Sigmoid colon (tissue), 7 donors: Measurements from ENCODE around the gene DYSF. TPM values are rescaled to one million over a fixed set of nuclear protein-coding genes. Genes with fewer than 3 reads are reported as not detected.

Experiments used
- DNase-seq: peaks from one replicate; pipeline ENCODE4 v3.0.0-alpha.2; 2019
- H3K27ac ChIP-seq, 4 donors: fragments of 200-600 bp; sonication (generic); one replicate each; pipeline ENCODE4 v1.5.1; 2016 to 2019; ENCODE audit warnings: mild to moderate bottlenecking in 1 of 4
- H3K27me3 ChIP-seq, 3 donors: fragments of 200-600 bp; sonication (generic); one replicate each; pipeline ENCODE4 v1.5.1; 2019; ENCODE audit warnings: mild to moderate bottlenecking in 1 of 3
- H3K36me3 ChIP-seq, 4 donors: fragments of 200-600 bp; sonication (generic); one replicate each; pipeline ENCODE4 v1.5.1; 2016 to 2019
- H3K4me1 ChIP-seq, 4 donors: fragments of 200-600 bp; sonication (generic); one replicate each; pipeline ENCODE4 v1.5.1; 2017 to 2019
- H3K4me3 ChIP-seq, 4 donors: fragments of 200-600 bp; sonication (generic); one replicate each; pipeline ENCODE4 v1.5.1; 2017 to 2019; ENCODE audit warnings: mild to moderate bottlenecking in 2 of 4, moderate library complexity in 1 of 4
- H3K9me3 ChIP-seq, 4 donors: fragments of 200-600 bp in 3 of 4; sonication (generic) in 3 of 4; one replicate each; pipeline versions ENCODE4 v1.5.1 to v1.6.1; 2013 to 2019
- EP300 ChIP-seq, 4 donors: sonication (generic); formaldehyde crosslinking; IDR thresholded peaks; one replicate each; pipeline ENCODE4 v1.6.1; 2017; ENCODE audit warnings: antibody characterized with exemption in 4 of 4
- POLR2A ChIP-seq, 2 donors: fragments of 450-650 bp; IDR thresholded peaks; one replicate each; pipeline ENCODE4 v1.6.1; 2016; ENCODE audit warnings: antibody characterized with exemption in 2 of 2, mild to moderate bottlenecking in 2 of 2, moderate library complexity in 2 of 2
- POLR2AphosphoS5 ChIP-seq, 4 donors: sonication (generic); formaldehyde crosslinking; IDR thresholded peaks; one replicate each; pipeline ENCODE4 v1.6.1; 2017; ENCODE audit warnings: antibody characterized with exemption in 4 of 4
- WGBS, 2 donors: extraction: QIAGEN DNeasy Blood & Tissue Kit; methylation state at CpG; one replicate each; pipeline ENCODE4 v1.1.7; 2013; 5-methylcytosine and 5-hydroxymethylcytosine counted together
- intact Hi-C: fragments of 100-400 bp; cut with DNase I; formaldehyde crosslinking; loops from one replicate; pipeline ENCODE4 v1.15.1; 2023
- polyA plus RNA-seq, 3 donors: library from polyadenylated mRNA; stranded (reverse); fragments of 200-250 nt; gene quantifications; one replicate each; pipeline ENCODE4 v1.2.3, GENCODE V29; 2013
- total RNA-seq, 4 donors: library from RNA; depleted of rRNA; stranded (reverse); fragments of >200 nt; gene quantifications; one replicate each; pipeline ENCODE4 v1.1.0, GENCODE V29; 2016
- TF ChIP-seq, protein P1 (sequence below), 4 experiments: fragments of 450-650 bp in 3 of 4; fragments of 200-600 bp in 1 of 4; IDR thresholded peaks; one replicate each; pipeline ENCODE4 v1.5.1; 2016 to 2019; ENCODE audit warnings: antibody characterized with exemption in 4 of 4, mild to moderate bottlenecking in 3 of 4, moderate library complexity in 2 of 4
- donor health status: healthy with polysubstance abuse.
- donor health status: Bipolar disorder and iron deficiency.
- donor health status: healthy.

Gene DYSF
- total and polyA plus RNA-seq, 7 donors: 1.6 to 49.6 (median 12.5) TPM

GRCh38 chr2:71510196-71510807, 56.9 kb downstream of the DYSF start:
- intact Hi-C loops: loop anchor here (1.0 to 2.0 kb wide), 3 partner anchors 50 to 284 kb away; partner anchors contain the start of gene PAIP2B
- TF ChIP-seq POLR2AphosphoS5 (IDR thresholded peaks at IDR 0.05): no peak
- no peak for TF ChIP-seq POLR2A (IDR thresholded peaks at IDR 0.05)
- TF ChIP-seq, protein P1, sequence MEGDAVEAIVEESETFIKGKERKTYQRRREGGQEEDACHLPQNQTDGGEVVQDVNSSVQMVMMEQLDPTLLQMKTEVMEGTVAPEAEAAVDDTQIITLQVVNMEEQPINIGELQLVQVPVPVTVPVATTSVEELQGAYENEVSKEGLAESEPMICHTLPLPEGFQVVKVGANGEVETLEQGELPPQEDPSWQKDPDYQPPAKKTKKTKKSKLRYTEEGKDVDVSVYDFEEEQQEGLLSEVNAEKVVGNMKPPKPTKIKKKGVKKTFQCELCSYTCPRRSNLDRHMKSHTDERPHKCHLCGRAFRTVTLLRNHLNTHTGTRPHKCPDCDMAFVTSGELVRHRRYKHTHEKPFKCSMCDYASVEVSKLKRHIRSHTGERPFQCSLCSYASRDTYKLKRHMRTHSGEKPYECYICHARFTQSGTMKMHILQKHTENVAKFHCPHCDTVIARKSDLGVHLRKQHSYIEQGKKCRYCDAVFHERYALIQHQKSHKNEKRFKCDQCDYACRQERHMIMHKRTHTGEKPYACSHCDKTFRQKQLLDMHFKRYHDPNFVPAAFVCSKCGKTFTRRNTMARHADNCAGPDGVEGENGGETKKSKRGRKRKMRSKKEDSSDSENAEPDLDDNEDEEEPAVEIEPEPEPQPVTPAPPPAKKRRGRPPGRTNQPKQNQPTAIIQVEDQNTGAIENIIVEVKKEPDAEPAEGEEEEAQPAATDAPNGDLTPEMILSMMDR (IDR thresholded peaks at IDR 0.05): peak; percentile 85 to 94 (median 90)
- DNase-seq: peak; percentile 78
- H3K9me3 ChIP-seq: no peaks in the 10 kb centered on the region
- H3K27ac ChIP-seq: no peak overlapping the region
- H3K4me3 ChIP-seq: no peak overlapping the region
- H3K4me1 ChIP-seq: peaks cover 0 to 5% (median 2%) of the 10 kb centered on the region in 4 donors
- 17 to 23% methylated on average over 6 of the region's 6 CpGs for WGBS, 2 donors
- H3K36me3 ChIP-seq: peaks cover 0 to 6% (median 0%) of the 10 kb centered on the region in 4 donors
- no peaks in the 10 kb centered on the region for H3K27me3 ChIP-seq

GRCh38 chr2:71510938-71511337, 57.6 kb downstream of the DYSF start:
- H3K27me3 ChIP-seq: no peaks in the 10 kb centered on the region
- TF ChIP-seq, protein P1 (IDR thresholded peaks at IDR 0.05): no peak
- TF ChIP-seq EP300 (IDR thresholded peaks at IDR 0.05): no peak
- no peak for TF ChIP-seq POLR2A (IDR thresholded peaks at IDR 0.05)
- TF ChIP-seq POLR2AphosphoS5 (IDR thresholded peaks at IDR 0.05): no peak
- H3K4me1 ChIP-seq: no peaks in the 10 kb centered on the region
- no peak overlapping the region for H3K4me3 ChIP-seq
- DNase-seq: no peak
- H3K27ac ChIP-seq: no peak overlapping the region
- 84 to 86% methylated on average over 9 of the region's 9 CpGs for WGBS, 2 donors
- peaks cover 0 to 13% (median 3%) of the 10 kb centered on the region in 4 donors for H3K36me3 ChIP-seq
- no peaks in the 10 kb centered on the region for H3K9me3 ChIP-seq
- intact Hi-C loops: loop anchor here (1.0 to 2.0 kb wide), 3 partner anchors 50 to 284 kb away; partner anchors contain the start of gene PAIP2B

DNA sequence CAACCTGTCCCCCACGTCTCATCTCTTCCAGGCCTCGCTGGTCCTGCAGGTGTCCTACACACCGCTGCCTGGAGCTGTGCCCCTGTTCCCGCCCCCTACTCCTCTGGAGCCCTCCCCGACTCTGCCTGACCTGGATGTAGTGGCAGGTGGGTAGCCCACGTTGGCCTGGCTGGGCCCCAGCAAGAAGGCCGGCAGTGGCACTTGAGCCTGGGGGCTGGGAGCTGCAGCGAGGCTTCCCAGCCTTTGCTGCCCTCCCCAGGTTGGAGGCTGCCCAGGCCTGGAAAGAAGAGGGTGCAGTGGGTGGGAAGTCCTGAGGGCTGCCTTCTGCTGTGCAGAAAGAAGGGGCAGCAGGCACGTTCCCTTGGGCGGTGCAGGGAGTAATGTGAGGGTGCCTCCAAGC, 58.4 kb downstream of the DYSF start:
- intact Hi-C loops: loop anchor here (2.0 kb wide), 2 partner anchors 51 to 285 kb away; partner anchors contain the start of gene PAIP2B
- Histone ChIP-seq H3K27me3 (no peaks in the 10 kb centered on the region), H3K4me1 (no peaks in the 10 kb centered on the region), H3K27ac (no peak overlapping the region), H3K36me3 (peaks cover 0 to 21% (median 10%) of the 10 kb centered on the region in 4 donors), H3K4me3 (no peak overlapping the region), H3K9me3 (no peaks in the 10 kb centered on the region)
- TF ChIP-seq POLR2AphosphoS5 (IDR thresholded peaks at IDR 0.05) (no peak), POLR2A (IDR thresholded peaks at IDR 0.05) (no peak), EP300 (IDR thresholded peaks at IDR 0.05) (no peak)
- TF ChIP-seq, protein P1 (IDR thresholded peaks at IDR 0.05): no peak
- no peak for DNase-seq
- WGBS, 2 donors: 77 to 80% methylated on average over 10 of the region's 10 CpGs

DNA sequence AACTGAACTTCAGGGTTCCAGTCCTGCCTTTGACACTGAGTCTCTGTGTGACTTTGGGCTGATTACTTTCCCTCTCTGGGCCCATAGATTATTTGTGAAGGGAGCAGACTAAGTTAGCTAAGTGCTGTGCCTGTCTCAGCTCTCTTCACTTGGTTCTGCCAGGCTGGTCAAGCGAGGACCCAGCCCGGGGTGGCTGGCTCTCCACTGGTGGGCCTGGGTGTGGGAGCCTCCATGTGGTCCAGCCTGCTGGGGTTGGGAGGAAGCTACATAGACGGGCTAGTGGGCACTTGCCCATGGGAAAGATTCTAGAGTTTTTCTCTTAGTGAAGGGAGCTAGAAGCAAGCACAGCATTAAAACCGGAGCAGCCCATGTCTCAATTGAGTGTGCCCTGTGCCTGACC, 59.0 kb downstream of the DYSF start:
- DNase-seq: no peak
- Histone ChIP-seq H3K36me3 (peaks cover 0 to 27% (median 12%) of the 10 kb centered on the region in 4 donors), H3K27me3 (no peaks in the 10 kb centered on the region), H3K4me3 (no peak overlapping the region), H3K9me3 (no peaks in the 10 kb centered on the region), H3K4me1 (no peaks in the 10 kb centered on the region), H3K27ac (no peak overlapping the region)
- no peak for TF ChIP-seq POLR2A (IDR thresholded peaks at IDR 0.05)
- no peak for TF ChIP-seq EP300 (IDR thresholded peaks at IDR 0.05)
- no peak for TF ChIP-seq POLR2AphosphoS5 (IDR thresholded peaks at IDR 0.05)
- TF ChIP-seq, protein P1 (IDR thresholded peaks at IDR 0.05): no peak
- 77 to 86% methylated on average over 4 of the region's 4 CpGs for WGBS, 2 donors
- intact Hi-C loops: no loop called here
